Measurements from ENCODE around the gene SYNJ1.

- TF ChIP-seq ZNF281 (CRISPR knock-in tag; IDR thresholded peaks at IDR 0.05) (no peak), OVOL2 (CRISPR knock-in tag; IDR thresholded peaks at IDR 0.05; ENCODE audit: borderline replicate concordance) (no peak), ELF4 (CRISPR knock-in tag; IDR thresholded peaks at IDR 0.05; ENCODE audit: low read depth) (no peak), CTCF (IDR thresholded peaks at IDR 0.05) (no peak), RELA (CRISPR knock-in tag; IDR thresholded peaks at IDR 0.05; ENCODE audit: borderline replicate concordance) (no peak), ZNF317 (CRISPR knock-in tag; IDR thresholded peaks at IDR 0.05; ENCODE audit: borderline replicate concordance, low read depth) (no peak), NR3C1 (CRISPR knock-in tag; conservative IDR thresholded peaks at IDR 0.05; ENCODE audit: low read depth) (no peak), ZNF232 (CRISPR knock-in tag; IDR thresholded peaks at IDR 0.05) (no peak)
These were observed 146.9 kb downstream of the SYNJ1 start for GRCh38 chr21:32580949-32581348.
